GM18951 (cell line): ENCODE results near the gene HAGHL.

Experiments used
- POLR2A ChIP-seq: IDR thresholded peaks from 4 replicates; pipeline ENCODE4 v1.6.1; 2011; ENCODE audit warnings: mild to moderate bottlenecking; ENCODE audit not compliant: insufficient read length, insufficient read depth; ENCODE audit errors: extremely low read depth
- in situ Hi-C: fragments of 300-500 bp; cut with MboI; formaldehyde crosslinking; loops from one replicate; pipeline ENCODE4 v1.12.0; 2022; ENCODE audit warnings: low sequenced_read_pairs, mixed read lengths, inconsistent platforms; ENCODE audit not compliant: unreplicated experiment

HAGHL gene

GRCh38 chr16:694187-694862 lies 32.6 kb upstream of the HAGHL start:
- in situ Hi-C loops = no loop called here
- TF ChIP-seq POLR2A = no peak

DNA sequence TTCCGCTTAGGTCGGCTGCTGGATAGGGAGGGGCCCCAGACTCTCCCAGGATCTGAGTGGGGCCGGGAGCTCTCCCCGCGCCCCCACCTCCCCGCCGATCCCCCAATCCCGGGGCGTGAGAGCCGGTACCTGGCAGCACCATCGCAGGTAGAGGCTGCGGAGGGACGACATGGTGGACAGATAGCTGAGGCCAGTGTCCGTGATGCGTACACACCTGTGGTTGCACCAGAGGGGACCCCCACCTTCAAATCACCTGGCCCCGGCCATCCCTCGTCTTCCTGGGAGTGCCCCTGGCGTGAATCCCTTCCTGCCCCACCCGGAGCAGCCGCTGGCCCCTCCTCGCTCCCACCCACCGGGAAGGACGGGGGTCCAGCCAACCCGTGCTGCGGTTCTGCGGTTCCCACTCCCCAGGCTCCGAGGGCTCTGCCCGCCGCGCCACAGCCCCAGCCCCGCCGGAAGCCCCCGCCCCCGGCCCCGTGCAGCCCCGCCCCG lies 32.0 kb upstream of the HAGHL start:
- no peak for TF ChIP-seq POLR2A
- in situ Hi-C loops = no loop called here

GRCh38 chr16:695355-696089 lies 31.4 kb upstream of the HAGHL start:
- in situ Hi-C loops = no loop called here
- TF ChIP-seq POLR2A = peak; percentile 43

GRCh38 chr16:698911-699671 lies 27.8 kb upstream of the HAGHL start:
- no peak for TF ChIP-seq POLR2A
- in situ Hi-C loops = no loop called here

DNA sequence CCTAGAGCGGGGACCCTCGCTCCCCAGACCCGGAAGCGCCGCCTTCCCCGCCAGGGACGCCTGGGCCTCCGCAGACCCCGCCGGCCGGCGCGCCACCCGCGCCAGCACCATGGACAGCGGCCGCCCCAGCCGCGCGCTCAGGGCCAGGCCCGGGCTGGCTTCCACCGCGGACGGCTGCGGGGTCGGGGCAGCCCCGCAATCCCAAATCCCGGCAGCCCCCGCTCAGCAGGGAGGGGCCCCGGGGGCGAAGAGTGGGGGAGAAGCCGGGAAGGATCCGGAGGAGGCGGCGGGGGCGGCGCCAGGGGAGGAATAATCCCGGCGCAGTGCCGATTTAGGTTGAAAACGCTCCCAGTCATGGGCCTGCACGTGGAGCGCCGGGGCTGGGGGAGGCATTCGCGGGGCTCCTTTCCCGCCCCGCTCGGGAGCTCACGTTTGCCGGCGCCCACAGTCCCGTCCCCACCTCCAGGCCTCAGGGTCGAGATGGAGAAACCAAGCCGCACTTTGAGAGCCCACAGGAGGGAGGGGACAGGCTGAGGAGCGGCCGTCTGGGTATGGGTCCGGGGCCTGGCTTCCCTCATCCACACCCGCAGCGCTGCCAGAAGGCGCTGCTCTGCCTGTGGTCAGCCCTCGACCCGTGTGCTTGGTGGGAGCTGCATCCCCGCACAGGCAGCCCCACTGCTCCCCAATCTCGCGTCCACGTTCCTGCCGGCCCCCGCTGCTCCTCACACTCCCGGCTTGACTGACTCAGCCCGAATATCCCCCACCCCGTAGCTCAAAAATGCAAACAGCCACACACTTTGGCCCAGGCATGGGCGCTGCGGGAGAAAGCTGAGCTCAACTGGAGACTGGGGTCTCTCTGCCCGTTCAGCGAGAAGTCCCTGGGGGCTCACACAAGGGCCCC lies 26.0 kb upstream of the HAGHL start:
- TF ChIP-seq POLR2A = no peak
- in situ Hi-C loops = no loop called here

- TF ChIP-seq POLR2A = no peak
- in situ Hi-C loops = no loop called here
Observed at GRCh38 chr16:702341-702740, 24.6 kb upstream of the HAGHL start.

- no peak for TF ChIP-seq POLR2A
- in situ Hi-C loops = no loop called here
Observed at GRCh38 chr16:703406-703805, 23.5 kb upstream of the HAGHL start.

DNA sequence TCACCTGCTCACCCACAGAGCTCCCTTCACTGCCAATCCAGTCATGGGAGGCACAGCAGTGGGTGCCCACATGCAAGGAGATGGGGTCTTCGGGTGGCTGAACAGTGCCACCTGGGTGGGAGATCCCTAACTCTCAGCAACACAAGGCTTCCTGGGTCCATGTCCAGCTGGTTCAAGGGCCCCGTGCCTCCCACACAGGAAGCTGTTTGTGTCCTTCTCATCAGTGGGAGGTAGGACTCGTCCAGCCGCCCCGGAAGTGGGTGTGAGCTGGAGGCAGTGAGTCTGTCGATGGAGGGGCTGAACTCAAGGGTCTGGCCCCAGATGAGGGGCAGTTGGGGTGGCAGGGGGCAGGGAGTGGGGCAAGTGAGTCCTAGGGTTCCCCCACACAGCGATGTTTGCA lies 22.9 kb upstream of the HAGHL start:
- in situ Hi-C loops = no loop called here
- no peak for TF ChIP-seq POLR2A

DNA sequence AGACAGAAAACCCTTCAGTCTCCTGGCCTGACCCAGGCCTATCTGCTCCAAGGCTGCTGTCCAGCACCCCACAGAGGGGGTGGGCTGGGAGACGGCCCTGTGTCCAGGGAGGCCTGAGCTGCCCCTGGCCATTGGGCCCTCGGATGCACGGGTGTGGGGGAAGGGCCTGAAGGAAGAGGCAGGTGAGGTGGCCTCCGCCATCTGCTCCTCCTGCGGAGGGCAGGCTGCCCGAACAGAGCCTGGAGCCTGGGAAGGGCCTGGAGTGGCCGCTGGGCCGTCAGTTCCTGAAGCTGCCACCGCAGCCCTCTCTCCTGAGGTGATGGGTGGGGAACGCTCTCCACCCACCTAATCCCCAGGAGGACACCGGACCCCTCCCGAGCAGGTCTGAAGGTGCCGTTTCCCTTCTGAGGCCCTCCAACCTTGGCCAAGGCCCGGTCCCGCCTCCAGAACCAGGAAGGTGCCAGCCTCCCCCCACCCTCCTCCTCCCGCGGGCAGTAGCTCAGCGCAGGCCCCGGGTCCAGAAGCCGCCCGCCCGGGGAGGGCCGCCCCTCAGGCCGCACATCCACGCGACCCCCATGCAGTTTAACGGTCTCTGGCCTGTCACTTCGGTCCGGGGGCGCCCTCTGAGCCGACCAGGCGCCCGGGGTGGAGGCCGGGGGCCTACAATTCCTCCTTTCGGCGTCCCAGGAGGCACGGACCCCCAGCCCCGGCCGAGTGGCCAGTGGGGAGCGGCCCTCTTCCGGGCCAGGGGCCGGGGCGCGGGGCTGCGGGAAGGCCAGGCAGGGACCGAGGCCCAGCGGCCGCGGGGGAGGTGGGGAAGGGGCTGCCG lies 22.1 kb upstream of the HAGHL start:
- in situ Hi-C loops = no loop called here
- TF ChIP-seq POLR2A = no peak

- in situ Hi-C loops = no loop called here
- no peak for TF ChIP-seq POLR2A
Observed at GRCh38 chr16:705431-706188, 21.3 kb upstream of the HAGHL start, which contains the start of gene FBXL16. Gene FBXL16, minus strand, starts transcription at chr16:705801. Its CDS starts 8,396 bp downstream, at chr16:697405.
